Osteoblast (primary cell): ENCODE data around the gene ASCC3. TPM values are rescaled to one million over a fixed set of nuclear protein-coding genes. Genes with fewer than 3 reads are reported as not detected.

Experiments
- DNase-seq: peaks from one replicate; pipeline ENCODE4 v3.0.0; 2011; ENCODE audit warnings: low spot score, mixed read lengths; ENCODE audit not compliant: insufficient read length; ENCODE audit errors: missing footprints
- H2AFZ ChIP-seq: 2 replicates; pipeline ENCODE4 v1.6.0; 2011; ENCODE audit warnings: mild to moderate bottlenecking, low read length
- H3K27ac ChIP-seq: 2 replicates; pipeline ENCODE4 v1.5.1; 2011; ENCODE audit warnings: mild to moderate bottlenecking, low read depth, low read length, moderate library complexity
- H3K27me3 ChIP-seq: 2 replicates; pipeline ENCODE4 v1.6.0; 2012; ENCODE audit warnings: mild to moderate bottlenecking, control low read depth, inconsistent platforms, low read length, moderate library complexity; ENCODE audit not compliant: insufficient read depth
- H3K36me3 ChIP-seq: 2 replicates; pipeline ENCODE4 v1.5.1; 2011; ENCODE audit warnings: mild to moderate bottlenecking, low read length, control low read depth, moderate library complexity; ENCODE audit not compliant: insufficient read depth
- H3K4me1 ChIP-seq: 2 replicates; pipeline ENCODE4 v1.5.1; 2011; ENCODE audit warnings: mild to moderate bottlenecking, low read length, control low read depth, moderate library complexity; ENCODE audit not compliant: insufficient read depth
- H3K4me2 ChIP-seq: 2 replicates; pipeline ENCODE4 v1.6.0; 2011; ENCODE audit warnings: mild to moderate bottlenecking, low read length; ENCODE audit not compliant: insufficient read depth
- H3K4me3 ChIP-seq: fragments of 200-600 bp; sonication (generic); 3 replicates; pipeline ENCODE4 v1.5.1; 2012; ENCODE audit warnings: mild to moderate bottlenecking, low read length, inconsistent platforms; ENCODE audit not compliant: insufficient read depth
- H3K79me2 ChIP-seq: 2 replicates; pipeline ENCODE4 v1.6.0; 2012; ENCODE audit warnings: mild to moderate bottlenecking, low read length, control low read depth, inconsistent platforms; ENCODE audit not compliant: insufficient read depth
- H3K9me3 ChIP-seq: 2 replicates; pipeline ENCODE4 v1.5.1; 2011; ENCODE audit warnings: low read depth, low read length, control low read depth
- H4K20me1 ChIP-seq: 2 replicates; pipeline ENCODE4 v1.6.0; 2012; ENCODE audit warnings: mild to moderate bottlenecking, low read length, control low read depth; ENCODE audit not compliant: insufficient read depth
- total RNA-seq: library from RNA; depleted of rRNA; stranded (reverse); fragments of >200 nt; gene quantifications from 2 replicates; pipeline ENCODE4 v1.2.3, GENCODE V29; 2012
- TF ChIP-seq, protein P1 (sequence below): IDR thresholded peaks from 2 replicates; pipeline ENCODE4 v1.5.1; 2011; ENCODE audit warnings: mild to moderate bottlenecking, low read depth, low read length, moderate library complexity; ENCODE audit errors: extremely low read depth

The ASCC3 gene
- total RNA-seq, 1 donor, result 68.8 TPM

DNA sequence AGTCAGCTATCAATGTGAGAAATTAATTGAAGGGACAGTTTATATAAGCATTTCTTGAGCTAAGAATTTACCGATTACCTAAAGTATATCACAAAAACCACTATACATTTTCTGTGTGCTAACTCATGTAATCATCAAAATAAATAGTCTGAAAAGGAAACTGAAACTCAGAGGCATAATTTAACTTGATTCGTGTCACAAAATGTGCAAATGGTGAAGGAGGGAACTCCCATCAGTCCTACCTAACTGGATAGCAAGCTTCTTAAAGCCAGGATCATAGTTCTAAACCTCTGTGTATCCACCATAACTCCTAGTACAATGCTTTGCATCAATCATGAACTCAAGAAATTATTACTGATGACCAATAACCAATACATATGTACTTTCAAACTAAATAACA, 91.0 kb downstream of the ASCC3 start:
- Histone ChIP-seq H3K4me1 (no peaks in the 10 kb centered on the region), H3K27me3 (no peaks in the 10 kb centered on the region), H3K79me2 (no peaks in the 10 kb centered on the region), H2AFZ (no peak overlapping the region), H3K36me3 (no peaks in the 10 kb centered on the region), H3K27ac (no peak overlapping the region), H3K4me3 (no peak overlapping the region), H3K9me3 (no peaks in the 10 kb centered on the region), H3K4me2 (no peak overlapping the region), H4K20me1 (no peaks in the 10 kb centered on the region)
- DNase-seq, result no peak
- TF ChIP-seq, protein P1, sequence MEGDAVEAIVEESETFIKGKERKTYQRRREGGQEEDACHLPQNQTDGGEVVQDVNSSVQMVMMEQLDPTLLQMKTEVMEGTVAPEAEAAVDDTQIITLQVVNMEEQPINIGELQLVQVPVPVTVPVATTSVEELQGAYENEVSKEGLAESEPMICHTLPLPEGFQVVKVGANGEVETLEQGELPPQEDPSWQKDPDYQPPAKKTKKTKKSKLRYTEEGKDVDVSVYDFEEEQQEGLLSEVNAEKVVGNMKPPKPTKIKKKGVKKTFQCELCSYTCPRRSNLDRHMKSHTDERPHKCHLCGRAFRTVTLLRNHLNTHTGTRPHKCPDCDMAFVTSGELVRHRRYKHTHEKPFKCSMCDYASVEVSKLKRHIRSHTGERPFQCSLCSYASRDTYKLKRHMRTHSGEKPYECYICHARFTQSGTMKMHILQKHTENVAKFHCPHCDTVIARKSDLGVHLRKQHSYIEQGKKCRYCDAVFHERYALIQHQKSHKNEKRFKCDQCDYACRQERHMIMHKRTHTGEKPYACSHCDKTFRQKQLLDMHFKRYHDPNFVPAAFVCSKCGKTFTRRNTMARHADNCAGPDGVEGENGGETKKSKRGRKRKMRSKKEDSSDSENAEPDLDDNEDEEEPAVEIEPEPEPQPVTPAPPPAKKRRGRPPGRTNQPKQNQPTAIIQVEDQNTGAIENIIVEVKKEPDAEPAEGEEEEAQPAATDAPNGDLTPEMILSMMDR, result no peak

DNA sequence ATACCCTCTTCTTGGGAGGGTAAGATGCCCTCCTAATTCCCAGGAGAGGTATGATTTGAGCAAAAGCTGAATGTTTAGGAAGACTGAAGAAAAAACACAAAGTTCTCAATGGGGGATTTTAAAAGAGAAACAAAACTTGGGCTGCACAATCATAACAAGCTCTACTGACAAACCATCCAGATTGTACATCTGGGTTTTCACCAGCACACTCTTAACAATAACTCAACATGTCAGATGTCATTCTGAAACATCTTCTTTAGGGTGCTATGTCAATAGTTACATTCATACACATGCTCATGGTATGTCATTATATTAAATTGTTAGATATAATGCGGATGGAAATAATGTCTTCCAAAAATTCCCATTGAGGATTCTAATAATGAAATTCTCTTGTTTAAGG, 95.1 kb downstream of the ASCC3 start:
- Histone ChIP-seq H3K79me2 (peaks cover 2% of the 10 kb centered on the region), H3K27me3 (no peaks in the 10 kb centered on the region), H4K20me1 (no peaks in the 10 kb centered on the region), H3K4me1 (no peaks in the 10 kb centered on the region), H3K9me3 (no peaks in the 10 kb centered on the region), H3K4me2 (no peak overlapping the region), H3K36me3 (no peaks in the 10 kb centered on the region), H2AFZ (no peak overlapping the region), H3K27ac (no peak overlapping the region), H3K4me3 (no peak overlapping the region)
- TF ChIP-seq, protein P1, result no peak
- no peak for DNase-seq

DNA sequence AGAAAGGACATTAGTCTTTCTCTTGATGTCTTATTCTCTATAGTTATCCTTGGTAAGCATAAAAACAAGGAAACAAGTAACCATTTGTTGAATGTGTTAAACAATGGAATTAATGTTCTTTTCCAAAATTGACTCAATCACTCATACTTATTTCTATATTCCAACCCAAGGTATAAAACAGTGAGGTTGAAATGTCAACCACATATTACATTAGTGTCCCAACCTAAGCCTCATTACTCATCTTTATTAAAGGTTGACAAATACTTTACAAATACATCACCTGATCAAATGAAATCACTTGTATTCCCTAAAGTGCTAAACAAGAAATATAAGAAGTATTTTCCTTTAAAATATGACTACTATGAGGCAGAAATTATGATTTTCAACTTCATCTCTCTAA, 100.5 kb downstream of the ASCC3 start:
- no peaks in the 10 kb centered on the region for H3K27me3 ChIP-seq
- TF ChIP-seq, protein P1, result no peak
- no peak overlapping the region for H3K4me2 ChIP-seq
- no peak overlapping the region for H3K4me3 ChIP-seq
- no peak overlapping the region for H3K27ac ChIP-seq
- no peak for DNase-seq
- no peak overlapping the region for H2AFZ ChIP-seq
- peaks cover 2% of the 10 kb centered on the region for H3K79me2 ChIP-seq
- H3K36me3 ChIP-seq, result no peaks in the 10 kb centered on the region
- H4K20me1 ChIP-seq, result no peaks in the 10 kb centered on the region
- H3K9me3 ChIP-seq, result no peaks in the 10 kb centered on the region
- H3K4me1 ChIP-seq, result no peaks in the 10 kb centered on the region

DNA sequence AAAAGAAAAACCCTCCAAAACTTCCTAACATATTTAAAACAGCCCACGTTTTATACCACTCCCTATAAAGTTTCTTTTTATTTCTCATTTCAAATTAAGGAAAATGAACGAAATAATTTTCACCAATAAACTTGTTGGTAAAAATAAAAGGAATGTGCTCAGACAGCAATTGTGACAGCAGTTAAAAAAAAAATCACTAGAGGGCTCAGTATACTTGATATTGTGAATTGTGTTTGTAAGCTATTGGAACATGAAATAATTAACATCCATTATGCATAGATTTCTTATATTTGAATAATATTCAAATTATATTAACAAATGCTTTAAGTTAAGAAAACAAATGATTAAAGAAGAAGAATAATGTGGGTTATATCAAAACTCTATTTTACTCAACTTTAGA, 105.5 kb downstream of the ASCC3 start:
- H3K4me3 ChIP-seq, result no peak overlapping the region
- peaks cover 2% of the 10 kb centered on the region for H3K79me2 ChIP-seq
- H4K20me1 ChIP-seq, result no peaks in the 10 kb centered on the region
- no peak overlapping the region for H2AFZ ChIP-seq
- no peaks in the 10 kb centered on the region for H3K4me1 ChIP-seq
- TF ChIP-seq, protein P1, result peak; percentile 34
- H3K36me3 ChIP-seq, result no peaks in the 10 kb centered on the region
- H3K4me2 ChIP-seq, result no peak overlapping the region
- no peak for DNase-seq
- no peaks in the 10 kb centered on the region for H3K27me3 ChIP-seq
- H3K9me3 ChIP-seq, result no peaks in the 10 kb centered on the region
- H3K27ac ChIP-seq, result no peak overlapping the region
